Activated CD4-positive, alpha-beta T cell treated with anti-CD3 and anti-CD28 coated beads, Interleukin-2, amount 10 ng/mL, durations not matched to agents 7 days and 5 days (primary cell): Measurements from ENCODE around the gene PARP12. TPM values are rescaled to one million over a fixed set of nuclear protein-coding genes. Genes with fewer than 3 reads are reported as not detected.

Experiments
- CTCF ChIA-PET: fragments of 350-600 bp; sonication (Branson Sonifier 250); formaldehyde crosslinking; loops from one replicate; lab custom pipeline; 2021; ENCODE audit warnings: antibody characterized with exemption; lab: Charles Lee
- POLR2A ChIA-PET: fragments of 350-600 bp; sonication (Branson Sonifier 250); formaldehyde crosslinking; loops from one replicate; lab custom pipeline; 2021; ENCODE audit warnings: antibody characterized with exemption; lab: Charles Lee
- DNase-seq: peaks from one replicate; pipeline ENCODE4 v3.0.0-alpha.2; 2020
- H3K27ac Mint-ChIP-seq: one replicate; pipeline ENCODE4 v1.8.0; 2021; ENCODE audit warnings: mild to moderate bottlenecking, moderate library complexity, mixed read lengths
- H3K27me3 Mint-ChIP-seq: one replicate; pipeline ENCODE4 v1.8.0; 2021; ENCODE audit warnings: mixed read lengths
- H3K36me3 Mint-ChIP-seq: one replicate; pipeline ENCODE4 v1.8.0; 2021; ENCODE audit warnings: low read depth, mixed read lengths
- H3K4me1 Mint-ChIP-seq: one replicate; pipeline ENCODE4 v1.8.0; 2021; ENCODE audit warnings: mixed read lengths
- H3K4me3 Mint-ChIP-seq: one replicate; pipeline ENCODE4 v1.8.0; 2021; ENCODE audit warnings: mild to moderate bottlenecking, moderate library complexity, mixed read lengths
- H3K9me3 Mint-ChIP-seq: one replicate; pipeline ENCODE4 v1.8.0; 2021; ENCODE audit warnings: mixed read lengths
- total RNA-seq, 2 experiments: library from RNA; stranded (reverse); gene quantifications; one replicate each; pipeline ENCODE4 v1.2.3, GENCODE V29; 2021

PARP12 gene
- total RNA-seq, 2 experiments from 2014 or later = 121 to 129 TPM

DNA sequence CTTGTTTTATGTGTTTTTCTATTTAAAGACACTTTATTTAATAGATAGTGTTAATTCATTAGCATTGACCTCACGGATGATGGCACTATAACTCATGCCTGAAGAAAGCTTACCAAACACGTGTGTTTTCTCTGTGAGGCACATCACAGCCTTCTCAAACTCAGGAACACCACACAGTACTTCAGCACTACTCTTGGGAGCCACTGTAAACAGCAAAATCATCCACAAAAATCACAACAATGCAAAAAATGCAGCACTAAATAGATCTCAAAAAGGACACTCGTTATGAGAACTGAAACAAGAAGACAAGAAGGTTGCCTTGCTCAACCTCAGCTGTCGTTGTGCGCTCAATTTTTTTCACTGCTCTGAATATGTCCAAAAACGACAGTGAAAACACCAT is 12.0 kb upstream of the PARP12 start:
- peaks cover 6% of the 10 kb centered on the region for H3K27me3 Mint-ChIP-seq
- H3K36me3 Mint-ChIP-seq = no peaks in the 10 kb centered on the region
- H3K4me1 Mint-ChIP-seq = peaks cover under 1% of the 10 kb centered on the region
- H3K4me3 Mint-ChIP-seq = no peak overlapping the region
- ChIA-PET CTCF (interaction anchor here (0.6 kb wide), 1 partner anchor 306 kb away, joined by 3 read pairs; no protein-coding TSS in a partner anchor), POLR2A (no interaction called here)
- no peak for DNase-seq
- peaks cover 3% of the 10 kb centered on the region for H3K9me3 Mint-ChIP-seq
- H3K27ac Mint-ChIP-seq = no peak overlapping the region

DNA sequence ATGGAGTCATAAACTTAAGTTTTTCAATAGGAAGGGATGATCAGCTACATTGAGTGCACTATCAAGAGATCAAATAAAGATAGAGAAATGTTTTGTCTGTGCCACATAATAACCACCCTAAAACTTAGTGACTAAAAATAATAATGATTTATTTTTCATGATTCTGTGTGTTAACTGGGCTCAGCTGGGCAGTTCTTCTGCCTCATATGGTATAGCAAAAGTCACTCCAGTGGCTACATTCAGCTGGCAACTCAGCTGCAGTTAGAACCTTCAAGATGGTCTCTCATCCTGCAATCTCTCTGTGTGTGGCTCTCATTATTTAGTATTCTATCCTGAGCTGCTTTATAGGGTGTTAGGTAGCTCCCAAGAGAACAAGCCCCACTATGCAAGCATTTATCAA is 7.8 kb upstream of the PARP12 start:
- no peak overlapping the region for H3K4me3 Mint-ChIP-seq
- peaks cover 26% of the 10 kb centered on the region for H3K9me3 Mint-ChIP-seq
- CTCF ChIA-PET = interaction anchor here (1.0 to 1.2 kb wide), 3 partner anchors 8 to 196 kb away, joined by 3 to 4 read pairs (median 4); partner anchors contain the start of gene PARP12
- H3K27me3 Mint-ChIP-seq = peaks cover 17% of the 10 kb centered on the region
- H3K27ac Mint-ChIP-seq = no peak overlapping the region
- DNase-seq = no peak
- POLR2A ChIA-PET = no interaction called here
- H3K4me1 Mint-ChIP-seq = peaks cover 9% of the 10 kb centered on the region
- H3K36me3 Mint-ChIP-seq = peaks cover 18% of the 10 kb centered on the region

DNA sequence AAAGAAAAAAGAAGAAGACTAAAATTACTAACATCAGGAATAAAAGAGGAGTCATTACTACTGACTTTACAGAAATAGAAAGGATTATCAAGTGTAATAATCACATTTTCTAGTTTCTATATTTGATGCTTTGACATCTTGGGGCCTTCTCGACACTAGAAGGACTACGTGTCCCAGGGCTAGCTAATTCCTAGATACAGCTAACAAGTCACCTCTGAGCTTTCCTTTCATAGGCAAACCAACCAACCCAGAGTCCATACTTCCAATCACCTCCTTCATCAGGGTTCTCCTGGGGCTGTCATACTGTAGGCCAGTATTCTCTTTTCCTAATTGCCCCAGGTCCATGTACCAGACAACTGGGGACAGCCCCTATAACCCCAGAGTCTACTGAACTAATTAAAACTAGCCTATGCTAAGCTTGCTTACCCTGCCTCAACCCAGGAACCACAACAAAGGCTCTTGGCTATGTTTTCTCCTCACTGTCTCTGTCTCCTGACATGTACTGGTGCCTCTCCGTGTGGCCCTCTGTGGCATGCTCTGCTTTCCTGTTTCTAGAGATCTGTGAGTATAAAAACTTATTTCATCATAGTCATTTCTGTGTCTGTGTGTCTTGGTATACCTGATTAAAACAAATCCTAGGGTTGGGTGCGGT is 6.7 kb upstream of the PARP12 start:
- Mint-ChIP-seq H3K9me3 (peaks cover 27% of the 10 kb centered on the region), H3K4me3 (no peak overlapping the region), H3K4me1 (peaks cover 9% of the 10 kb centered on the region), H3K27ac (no peak overlapping the region), H3K27me3 (peaks cover 17% of the 10 kb centered on the region), H3K36me3 (peaks cover 19% of the 10 kb centered on the region)
- DNase-seq = peak; percentile 16
- ChIA-PET POLR2A (no interaction called here), CTCF (interaction anchor here (0.8 kb wide), 1 partner anchor 182 kb away, joined by 3 read pairs; no protein-coding TSS in a partner anchor)

DNA sequence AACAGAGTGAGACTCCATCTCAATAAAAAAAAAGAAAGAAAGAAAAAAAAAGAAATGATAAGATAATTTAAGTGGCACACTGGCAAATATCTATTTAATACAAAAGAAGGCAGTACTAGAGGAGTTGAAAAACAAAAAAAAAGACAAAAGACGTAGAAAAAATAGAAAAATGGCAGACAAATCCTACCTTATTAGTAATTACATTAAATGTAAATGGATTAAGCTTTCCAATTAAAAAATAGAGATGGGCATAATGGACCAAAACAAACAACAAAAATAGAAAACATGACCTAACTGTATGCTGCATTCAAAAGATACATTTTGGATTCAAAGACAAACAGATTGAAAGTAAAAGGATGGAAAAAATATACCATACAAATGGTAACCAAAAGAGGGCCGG is 5.3 kb upstream of the PARP12 start:
- Mint-ChIP-seq H3K9me3 (peaks cover 27% of the 10 kb centered on the region), H3K4me3 (no peak overlapping the region), H3K27ac (no peak overlapping the region), H3K4me1 (peaks cover 18% of the 10 kb centered on the region), H3K36me3 (peaks cover 19% of the 10 kb centered on the region), H3K27me3 (peaks cover 11% of the 10 kb centered on the region)
- ChIA-PET POLR2A (no interaction called here), CTCF (no interaction called here)
- no peak for DNase-seq

DNA sequence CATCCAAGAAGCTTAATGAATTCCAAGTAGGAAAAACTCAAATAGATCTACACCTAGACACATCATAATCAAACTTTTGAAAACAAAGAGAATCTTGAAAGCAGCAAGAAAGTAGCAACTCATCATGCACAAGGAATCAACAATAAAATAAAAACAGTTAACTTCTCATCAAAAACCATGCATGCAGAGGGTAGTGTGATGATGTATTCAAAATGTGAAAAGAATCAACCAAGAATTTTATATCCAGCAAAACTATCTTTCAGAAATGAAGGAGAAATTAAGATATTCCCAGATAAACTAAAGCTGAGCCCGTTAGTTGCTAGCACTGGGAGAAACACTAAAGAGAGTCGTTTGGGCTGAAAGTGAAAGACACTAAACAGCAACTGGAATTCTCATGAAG is 4.3 kb upstream of the PARP12 start:
- Mint-ChIP-seq H3K9me3 (peaks cover 27% of the 10 kb centered on the region), H3K36me3 (peaks cover 19% of the 10 kb centered on the region), H3K4me1 (peaks cover 18% of the 10 kb centered on the region), H3K27me3 (peaks cover 11% of the 10 kb centered on the region), H3K4me3 (no peak overlapping the region), H3K27ac (no peak overlapping the region)
- ChIA-PET POLR2A (no interaction called here), CTCF (interaction anchor here (1.8 kb wide), 1 partner anchor 17 kb away, joined by 5 read pairs; no protein-coding TSS in a partner anchor)
- DNase-seq = no peak

DNA sequence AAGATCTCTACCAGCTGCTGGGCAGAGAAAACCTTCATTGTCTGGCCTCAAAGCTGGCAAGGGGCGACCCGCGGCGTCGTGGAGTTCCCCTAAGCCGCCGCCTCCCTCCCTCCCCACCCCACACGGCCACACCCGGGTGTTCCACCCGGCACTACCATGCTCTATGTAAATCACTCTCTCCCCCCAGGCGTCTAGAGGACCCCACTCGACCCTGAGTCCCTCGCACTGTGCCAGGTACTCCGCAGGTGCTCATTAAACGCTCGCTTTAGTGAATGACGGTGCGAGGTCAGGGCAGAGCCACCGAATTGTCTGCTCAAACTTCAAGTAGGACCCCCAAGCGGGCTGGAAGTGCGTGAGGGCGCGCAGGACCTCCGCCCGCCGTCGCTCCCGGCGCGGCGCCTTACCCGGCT is 628 bp downstream of the PARP12 start:
- Mint-ChIP-seq H3K36me3 (peaks cover 45% of the 10 kb centered on the region), H3K27me3 (peaks cover 7% of the 10 kb centered on the region), H3K4me3 (peak overlapping the region; percentile 90), H3K4me1 (peaks cover 53% of the 10 kb centered on the region), H3K27ac (peak overlapping the region; percentile 92), H3K9me3 (peaks cover 16% of the 10 kb centered on the region)
- POLR2A ChIA-PET = no interaction called here
- CTCF ChIA-PET = interaction anchor here (1.4 kb wide), 1 partner anchor 9 kb away, joined by 3 read pairs; no protein-coding TSS in a partner anchor
- peak; percentile 49 for DNase-seq

DNA sequence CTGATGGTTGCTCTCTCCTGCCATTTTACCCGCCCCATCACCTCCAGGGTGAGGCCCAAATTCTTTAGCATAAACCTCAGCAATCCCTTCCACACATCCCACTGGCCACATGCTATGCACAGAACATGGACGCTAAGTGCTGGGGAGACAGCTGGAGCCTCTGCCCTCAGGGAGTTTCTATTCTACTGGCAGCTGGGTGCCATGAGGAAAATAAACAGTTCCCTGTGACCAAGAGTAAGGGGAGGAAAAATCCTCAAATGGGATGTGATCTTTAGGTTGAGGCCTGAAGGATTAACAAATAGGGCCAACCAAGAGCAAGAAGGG is 1.2 kb downstream of the PARP12 start:
- DNase-seq = no peak
- Mint-ChIP-seq H3K27ac (peak overlapping the region; percentile 92), H3K36me3 (peaks cover 45% of the 10 kb centered on the region), H3K9me3 (peaks cover 11% of the 10 kb centered on the region), H3K27me3 (peaks cover 2% of the 10 kb centered on the region), H3K4me1 (peaks cover 58% of the 10 kb centered on the region), H3K4me3 (peak overlapping the region; percentile 90)
- POLR2A ChIA-PET = no interaction called here
- CTCF ChIA-PET = interaction anchor here (0.7 kb wide), 1 partner anchor 251 kb away, joined by 4 read pairs; no protein-coding TSS in a partner anchor

DNA sequence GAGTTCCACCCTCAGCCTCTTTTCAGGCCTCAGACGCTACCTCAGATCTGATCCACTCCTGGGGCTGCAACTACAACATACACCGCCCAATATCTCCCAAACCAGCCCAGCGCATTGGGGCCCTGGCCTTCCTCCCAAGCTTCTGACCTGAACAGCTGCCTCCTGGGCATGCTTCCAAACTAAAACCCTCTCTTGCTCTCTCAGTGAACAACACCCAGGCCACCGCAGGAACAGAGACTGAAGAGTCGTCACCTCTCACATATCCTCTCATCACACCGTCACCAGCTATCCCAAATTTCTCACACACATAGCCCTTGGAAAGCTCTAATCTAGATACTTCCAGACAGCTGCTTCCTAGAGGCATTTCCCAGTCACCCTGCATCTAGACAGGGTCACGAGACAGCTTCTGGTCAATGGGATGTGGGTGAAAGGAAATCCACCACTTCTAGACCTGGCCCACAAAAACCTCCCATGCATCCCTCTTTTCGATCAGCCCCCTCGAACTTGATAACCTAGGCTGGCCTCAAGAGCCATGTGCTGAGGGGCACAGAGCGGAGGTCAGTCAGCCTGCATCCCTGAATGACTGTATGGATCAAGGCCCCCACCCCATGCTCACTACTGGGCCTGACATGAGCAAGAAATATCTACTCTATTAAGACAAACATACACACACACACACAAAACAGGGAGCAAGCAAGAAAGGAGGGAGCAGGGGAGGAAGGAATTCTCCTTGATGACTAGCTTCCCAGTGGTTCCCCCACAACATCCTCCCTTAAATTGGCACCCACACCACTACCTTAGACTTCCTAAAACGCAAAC is 1.8 kb downstream of the PARP12 start:
- H3K4me1 Mint-ChIP-seq = peaks cover 64% of the 10 kb centered on the region
- peaks cover 46% of the 10 kb centered on the region for H3K36me3 Mint-ChIP-seq
- H3K4me3 Mint-ChIP-seq = peak overlapping the region; percentile 90
- POLR2A ChIA-PET = no interaction called here
- peak overlapping the region; percentile 92 for H3K27ac Mint-ChIP-seq
- peaks cover 5% of the 10 kb centered on the region for H3K9me3 Mint-ChIP-seq
- peaks cover 2% of the 10 kb centered on the region for H3K27me3 Mint-ChIP-seq
- CTCF ChIA-PET = interaction anchor here (0.7 to 1.8 kb wide), 4 partner anchors 12 to 295 kb away, joined by 3 to 7 read pairs (median 4); no protein-coding TSS in a partner anchor
- DNase-seq = no peak

DNA sequence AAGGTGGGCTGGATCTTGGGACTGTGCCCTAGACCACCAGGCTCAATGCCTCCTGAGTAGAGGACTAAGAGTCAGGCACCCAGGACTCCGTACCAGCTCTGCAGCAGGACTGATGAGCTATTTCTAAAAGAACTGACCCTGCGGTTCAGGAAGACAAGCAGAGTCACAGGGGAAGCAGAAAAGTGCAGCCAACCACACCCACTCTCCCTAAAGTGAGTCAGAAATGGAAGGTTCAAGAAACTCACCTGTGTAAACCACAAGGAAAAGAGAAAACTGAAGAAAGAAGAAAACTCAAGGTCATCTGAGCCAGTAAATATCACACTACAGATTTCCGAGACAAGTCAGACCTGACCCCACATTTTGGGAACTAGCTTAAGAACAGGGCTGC is 2.5 kb downstream of the PARP12 start:
- ChIA-PET CTCF (interaction anchor here (1.1 to 1.8 kb wide), 3 partner anchors 12 to 294 kb away, joined by 3 to 7 read pairs (median 3); no protein-coding TSS in a partner anchor), POLR2A (interaction anchor here (0.6 kb wide), 1 partner anchor 26 kb away, joined by 5 read pairs; no protein-coding TSS in a partner anchor)
- no peaks in the 10 kb centered on the region for H3K27me3 Mint-ChIP-seq
- H3K36me3 Mint-ChIP-seq = peaks cover 51% of the 10 kb centered on the region
- peak overlapping the region; percentile 90 for H3K4me3 Mint-ChIP-seq
- DNase-seq = no peak
- H3K27ac Mint-ChIP-seq = peak overlapping the region; percentile 92
- H3K9me3 Mint-ChIP-seq = no peaks in the 10 kb centered on the region
- H3K4me1 Mint-ChIP-seq = peaks cover 70% of the 10 kb centered on the region

DNA sequence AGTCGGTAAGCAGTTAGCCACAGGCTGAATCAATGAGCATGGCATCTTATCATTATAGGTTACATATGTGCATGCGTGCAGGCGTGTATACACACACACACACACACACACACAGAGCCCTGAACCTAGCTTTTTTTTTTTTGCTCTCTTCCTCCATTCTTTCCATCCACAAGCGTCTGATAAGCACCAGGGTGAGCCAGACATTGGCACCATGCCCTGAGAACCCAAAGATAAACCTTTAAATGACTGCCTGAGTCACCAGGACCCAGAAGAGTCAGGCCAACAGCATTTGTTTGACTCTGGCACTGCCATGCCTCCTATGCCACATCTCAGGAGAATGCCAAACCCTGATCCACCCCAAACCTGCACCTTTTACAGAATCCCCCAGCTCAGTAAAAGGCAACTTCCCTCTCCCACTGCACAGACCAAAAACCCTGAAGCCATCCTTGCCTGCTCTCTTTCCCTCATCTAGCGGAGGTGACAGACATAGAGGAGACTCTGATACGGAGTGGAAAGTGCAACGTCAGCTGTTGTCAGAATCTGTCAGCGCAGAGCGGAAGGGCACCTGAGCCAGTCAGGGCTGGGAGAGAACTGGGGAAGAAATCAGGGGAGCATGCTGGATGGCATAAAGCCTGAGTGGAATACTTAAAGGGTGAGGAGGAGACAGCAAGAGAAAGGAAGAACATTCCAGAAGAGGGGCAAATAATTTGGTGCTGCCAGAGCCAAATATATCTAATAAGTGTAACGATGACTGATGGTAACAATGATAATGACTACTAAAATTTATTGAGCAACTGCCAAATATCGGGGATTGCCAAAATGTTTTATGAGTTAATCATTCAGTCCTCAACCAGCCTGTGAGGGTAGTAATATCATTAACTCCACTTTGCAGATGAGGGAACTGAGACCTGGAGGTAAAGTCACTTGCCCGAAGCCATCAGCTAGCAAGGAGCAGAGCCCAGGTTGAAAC is 3.2 kb downstream of the PARP12 start:
- peak overlapping the region; percentile 90 for H3K4me3 Mint-ChIP-seq
- no peaks in the 10 kb centered on the region for H3K9me3 Mint-ChIP-seq
- peak overlapping the region; percentile 92 for H3K27ac Mint-ChIP-seq
- DNase-seq = peak; percentile 20
- ChIA-PET POLR2A (interaction anchor here (0.6 kb wide), 1 partner anchor 26 kb away, joined by 5 read pairs; no protein-coding TSS in a partner anchor), CTCF (interaction anchor here (0.6 to 1.8 kb wide), 5 partner anchors 11 to 594 kb away, joined by 3 to 7 read pairs (median 3); no protein-coding TSS in a partner anchor)
- no peaks in the 10 kb centered on the region for H3K27me3 Mint-ChIP-seq
- peaks cover 77% of the 10 kb centered on the region for H3K4me1 Mint-ChIP-seq
- H3K36me3 Mint-ChIP-seq = peaks cover 58% of the 10 kb centered on the region

DNA sequence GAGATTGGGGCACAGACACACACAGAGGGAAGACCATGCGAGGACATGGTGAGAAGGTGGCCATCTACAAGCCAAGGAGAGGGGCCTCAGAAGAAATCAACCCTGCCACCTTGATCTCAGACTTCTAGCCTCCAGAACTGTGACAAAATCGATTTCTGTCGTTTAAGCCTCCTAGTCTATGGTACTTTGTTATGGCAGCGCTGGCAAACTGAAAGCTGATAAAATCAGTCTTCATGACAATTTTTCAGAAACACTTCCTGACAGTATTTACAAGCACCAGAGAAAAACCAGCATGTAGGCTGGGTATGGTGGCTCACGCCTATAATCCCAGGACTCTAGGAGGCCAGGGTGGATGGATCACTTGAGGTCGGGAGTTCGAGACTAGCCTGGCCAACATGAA is 4.2 kb downstream of the PARP12 start:
- no peaks in the 10 kb centered on the region for H3K27me3 Mint-ChIP-seq

DNA sequence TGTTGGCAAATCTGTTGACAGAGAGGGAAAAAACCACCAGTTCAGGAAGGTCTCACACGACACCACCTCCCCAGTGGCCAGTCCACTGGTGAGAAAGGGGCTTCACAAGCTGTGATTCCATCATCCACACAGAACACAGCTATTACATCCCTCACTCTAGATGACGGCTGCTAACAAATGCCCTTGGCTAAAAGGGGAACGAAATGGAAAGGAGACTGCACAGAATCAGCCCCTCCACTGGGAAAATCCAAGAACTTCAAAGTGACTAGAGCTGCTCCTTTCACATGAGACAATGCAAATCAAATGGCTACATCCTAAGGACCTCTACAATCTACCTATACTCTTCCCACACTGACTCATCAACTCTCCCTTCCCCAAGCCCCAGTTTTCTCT is 5.6 kb downstream of the PARP12 start:
- Mint-ChIP-seq H3K4me1 (peaks cover 82% of the 10 kb centered on the region), H3K9me3 (no peaks in the 10 kb centered on the region), H3K36me3 (peaks cover 80% of the 10 kb centered on the region), H3K4me3 (no peak overlapping the region), H3K27ac (no peak overlapping the region), H3K27me3 (no peaks in the 10 kb centered on the region)
- ChIA-PET CTCF (interaction anchor here (0.5 to 1.5 kb wide), 5 partner anchors 10 to 79 kb away, joined by 3 to 6 read pairs (median 3); no protein-coding TSS in a partner anchor), POLR2A (no interaction called here)
- DNase-seq = no peak

More for the DNA sequence above, 4.2 kb downstream of the PARP12 start:
- no peaks in the 10 kb centered on the region for H3K9me3 Mint-ChIP-seq
- peak; percentile 16 for DNase-seq
- peaks cover 67% of the 10 kb centered on the region for H3K36me3 Mint-ChIP-seq
- peak overlapping the region; percentile 81 for H3K27ac Mint-ChIP-seq
- CTCF ChIA-PET = interaction anchor here (0.6 to 1.5 kb wide), 3 partner anchors 12 to 593 kb away, joined by 3 to 4 read pairs (median 3); no protein-coding TSS in a partner anchor
- POLR2A ChIA-PET = no interaction called here
- H3K4me1 Mint-ChIP-seq = peaks cover 82% of the 10 kb centered on the region
- peak overlapping the region; percentile 90 for H3K4me3 Mint-ChIP-seq
